GM23338 (cell line): ENCODE data around the gene LPP.

Experiments used
- EZH2 ChIP-seq: fragments of 200-600 bp; sonication (generic); IDR thresholded peaks from one replicate; pipeline ENCODE4 v1.8.0; 2017; ENCODE audit warnings: antibody characterized with exemption, mild to moderate bottlenecking, low read depth; ENCODE audit not compliant: unreplicated experiment
- EZH2phosphoT487 ChIP-seq: fragments of 200-600 bp; sonication (generic); IDR thresholded peaks from one replicate; pipeline ENCODE4 v1.8.1; 2018; ENCODE audit warnings: antibody characterized with exemption; ENCODE audit not compliant: unreplicated experiment
- JUNB ChIP-seq: IDR thresholded peaks from one replicate; pipeline ENCODE4 v1.6.1; 2016; ENCODE audit warnings: antibody characterized with exemption; ENCODE audit not compliant: unreplicated experiment
- POLR2AphosphoS5 ChIP-seq: IDR thresholded peaks from 2 replicates; pipeline ENCODE4 v1.6.1; 2016; ENCODE audit warnings: antibody characterized with exemption, low read depth
- TF ChIP-seq, protein P1 (sequence below): IDR thresholded peaks from one replicate; pipeline ENCODE4 v1.6.1; 2018; ENCODE audit warnings: antibody characterized with exemption; ENCODE audit not compliant: unreplicated experiment
- TF ChIP-seq, protein P2 (sequence below), 2 experiments: fragments of 200-600 bp in 1 of 2; sonication (generic) in 1 of 2; conservative IDR thresholded peaks; 2 replicates each; pipeline versions ENCODE4 v1.5.1 to v1.6.1; 2016 to 2017; ENCODE audit warnings: antibody characterized with exemption in 2 of 2, low read depth in 2 of 2, mild to moderate bottlenecking in 2 of 2, moderate library complexity in 1 of 2

GRCh38 chr3:188533172-188533571 lies 379.2 kb downstream of the LPP start:
- TF ChIP-seq, protein P1, sequence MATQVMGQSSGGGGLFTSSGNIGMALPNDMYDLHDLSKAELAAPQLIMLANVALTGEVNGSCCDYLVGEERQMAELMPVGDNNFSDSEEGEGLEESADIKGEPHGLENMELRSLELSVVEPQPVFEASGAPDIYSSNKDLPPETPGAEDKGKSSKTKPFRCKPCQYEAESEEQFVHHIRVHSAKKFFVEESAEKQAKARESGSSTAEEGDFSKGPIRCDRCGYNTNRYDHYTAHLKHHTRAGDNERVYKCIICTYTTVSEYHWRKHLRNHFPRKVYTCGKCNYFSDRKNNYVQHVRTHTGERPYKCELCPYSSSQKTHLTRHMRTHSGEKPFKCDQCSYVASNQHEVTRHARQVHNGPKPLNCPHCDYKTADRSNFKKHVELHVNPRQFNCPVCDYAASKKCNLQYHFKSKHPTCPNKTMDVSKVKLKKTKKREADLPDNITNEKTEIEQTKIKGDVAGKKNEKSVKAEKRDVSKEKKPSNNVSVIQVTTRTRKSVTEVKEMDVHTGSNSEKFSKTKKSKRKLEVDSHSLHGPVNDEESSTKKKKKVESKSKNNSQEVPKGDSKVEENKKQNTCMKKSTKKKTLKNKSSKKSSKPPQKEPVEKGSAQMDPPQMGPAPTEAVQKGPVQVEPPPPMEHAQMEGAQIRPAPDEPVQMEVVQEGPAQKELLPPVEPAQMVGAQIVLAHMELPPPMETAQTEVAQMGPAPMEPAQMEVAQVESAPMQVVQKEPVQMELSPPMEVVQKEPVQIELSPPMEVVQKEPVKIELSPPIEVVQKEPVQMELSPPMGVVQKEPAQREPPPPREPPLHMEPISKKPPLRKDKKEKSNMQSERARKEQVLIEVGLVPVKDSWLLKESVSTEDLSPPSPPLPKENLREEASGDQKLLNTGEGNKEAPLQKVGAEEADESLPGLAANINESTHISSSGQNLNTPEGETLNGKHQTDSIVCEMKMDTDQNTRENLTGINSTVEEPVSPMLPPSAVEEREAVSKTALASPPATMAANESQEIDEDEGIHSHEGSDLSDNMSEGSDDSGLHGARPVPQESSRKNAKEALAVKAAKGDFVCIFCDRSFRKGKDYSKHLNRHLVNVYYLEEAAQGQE = no peak
- TF ChIP-seq JUNB = no peak
- TF ChIP-seq, protein P2, sequence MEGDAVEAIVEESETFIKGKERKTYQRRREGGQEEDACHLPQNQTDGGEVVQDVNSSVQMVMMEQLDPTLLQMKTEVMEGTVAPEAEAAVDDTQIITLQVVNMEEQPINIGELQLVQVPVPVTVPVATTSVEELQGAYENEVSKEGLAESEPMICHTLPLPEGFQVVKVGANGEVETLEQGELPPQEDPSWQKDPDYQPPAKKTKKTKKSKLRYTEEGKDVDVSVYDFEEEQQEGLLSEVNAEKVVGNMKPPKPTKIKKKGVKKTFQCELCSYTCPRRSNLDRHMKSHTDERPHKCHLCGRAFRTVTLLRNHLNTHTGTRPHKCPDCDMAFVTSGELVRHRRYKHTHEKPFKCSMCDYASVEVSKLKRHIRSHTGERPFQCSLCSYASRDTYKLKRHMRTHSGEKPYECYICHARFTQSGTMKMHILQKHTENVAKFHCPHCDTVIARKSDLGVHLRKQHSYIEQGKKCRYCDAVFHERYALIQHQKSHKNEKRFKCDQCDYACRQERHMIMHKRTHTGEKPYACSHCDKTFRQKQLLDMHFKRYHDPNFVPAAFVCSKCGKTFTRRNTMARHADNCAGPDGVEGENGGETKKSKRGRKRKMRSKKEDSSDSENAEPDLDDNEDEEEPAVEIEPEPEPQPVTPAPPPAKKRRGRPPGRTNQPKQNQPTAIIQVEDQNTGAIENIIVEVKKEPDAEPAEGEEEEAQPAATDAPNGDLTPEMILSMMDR (conservative IDR thresholded peaks at IDR 0.05; ENCODE audit: low read depth in 2 of 2) = no peak
- TF ChIP-seq EZH2phosphoT487 = no peak
- no peak for TF ChIP-seq EZH2
- TF ChIP-seq POLR2AphosphoS5 = no peak
